HG03097 (cell line): Measurements from ENCODE around the gene PIP4K2C.
"Not testable (repeated sequence)": the region's sequence is repeated elsewhere in the genome, so short reads cannot be mapped to it uniquely, and the experiment has no call there.

Source experiments
- ATAC-seq: cut with Tn5 transposase; IDR thresholded peaks from one replicate; pipeline ENCODE4 v1.9.1; 2021; ENCODE audit not compliant: unreplicated experiment, low FRiP score

The PIP4K2C gene

GRCh38 chr12:57583008-57583831 lies 7.8 kb upstream of the PIP4K2C start:
- peak; percentile 87 for ATAC-seq

GRCh38 chr12:57584050-57584449 lies 6.9 kb upstream of the PIP4K2C start:
- no peak for ATAC-seq

- ATAC-seq, result no peak
These were observed 6.3 kb upstream of the PIP4K2C start for GRCh38 chr12:57584690-57585089.

- ATAC-seq, result no peak
These were observed 5.8 kb upstream of the PIP4K2C start for GRCh38 chr12:57585156-57585555.

- no peak for ATAC-seq
These were observed 4.9 kb upstream of the PIP4K2C start for GRCh38 chr12:57586128-57586527.

GRCh38 chr12:57586832-57587429 lies 4.1 kb upstream of the PIP4K2C start:
- ATAC-seq, result no peak

GRCh38 chr12:57588951-57589610 lies 1.9 kb upstream of the PIP4K2C start:
- not testable (repeated sequence) for ATAC-seq

- no peak for ATAC-seq
These were observed 521 bp upstream of the PIP4K2C start for GRCh38 chr12:57590479-57590863.

- ATAC-seq, result no peak
These were observed 862 bp downstream of the PIP4K2C start for GRCh38 chr12:57591782-57592325.

GRCh38 chr12:57592551-57593165 lies 1.7 kb downstream of the PIP4K2C start:
- ATAC-seq, result no peak

- no peak for ATAC-seq
These were observed 2.2 kb downstream of the PIP4K2C start for GRCh38 chr12:57593187-57593586.

- ATAC-seq, result no peak
These were observed 9.4 kb downstream of the PIP4K2C start for GRCh38 chr12:57600395-57600794.

GRCh38 chr12:57602544-57602943 lies 11.6 kb downstream of the PIP4K2C start:
- no peak for ATAC-seq

GRCh38 chr12:57603324-57603723 lies 12.3 kb downstream of the PIP4K2C start:
- ATAC-seq, result no peak

- ATAC-seq, result no peak
These were observed 12.9 kb downstream of the PIP4K2C start for GRCh38 chr12:57603815-57604453.

GRCh38 chr12:57604454-57604991 lies 13.5 kb downstream of the PIP4K2C start, which contains the start of gene DTX3:
DTX3 (plus strand) TSS chr12:57604824; CDS start chr12:57606518, 1,694 bp downstream.
- no peak for ATAC-seq

GRCh38 chr12:57604992-57605810 lies 14.2 kb downstream of the PIP4K2C start:
- no peak for ATAC-seq

GRCh38 chr12:57605811-57606311 lies 14.9 kb downstream of the PIP4K2C start:
- no peak for ATAC-seq

- ATAC-seq, result no peak
These were observed 15.4 kb downstream of the PIP4K2C start for GRCh38 chr12:57606399-57606798.
